ENCODE results near the gene TEX44.
A peak's percentile ranks its signal among the peaks of the same experiment; 100 is the strongest.

TEX44 gene

GRCh38 chr2:231621051-231621879, 28.6 kb downstream of the TEX44 start:
- peak overlapping the region; percentile 66 for H3K27ac ChIP-seq

DNA sequence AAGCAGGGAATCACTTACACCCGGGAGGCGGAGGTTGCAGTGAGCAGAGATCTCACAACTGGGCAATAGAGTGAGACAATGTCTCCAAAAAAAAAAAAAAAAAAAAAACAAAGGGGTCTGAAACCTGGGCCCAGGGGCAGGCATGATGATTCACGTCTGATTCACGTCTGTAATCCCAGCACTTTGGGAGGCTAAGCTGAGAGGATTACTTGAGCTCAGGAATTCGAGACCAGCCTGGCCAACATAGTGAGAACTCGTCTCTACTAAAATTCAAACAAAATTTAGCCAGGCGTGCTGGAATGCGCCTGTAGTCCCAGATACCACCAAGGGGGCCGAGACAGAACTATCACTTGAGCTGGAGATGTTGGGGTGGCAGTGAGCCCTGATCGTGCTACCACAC, 30.3 kb downstream of the TEX44 start:
- no peaks in the 10 kb centered on the region for H3K27me3 ChIP-seq (ENCODE audit: control insufficient read depth, insufficient read depth, low read length)
- TF ChIP-seq CTCF (IDR thresholded peaks at IDR 0.05) = no peak
- no peak overlapping the region for H3K9ac ChIP-seq
- H3K79me2 ChIP-seq = no peaks in the 10 kb centered on the region
- H2AFZ ChIP-seq = no peak overlapping the region
- H3K27ac ChIP-seq = no peak overlapping the region
- H3K4me2 ChIP-seq (ENCODE audit: low read length) = no peak overlapping the region
- no peak overlapping the region for H3K4me3 ChIP-seq (ENCODE audit: low read depth, low read length)
- H3K9me3 ChIP-seq (ENCODE audit: control insufficient read depth, low read length) = no peaks in the 10 kb centered on the region
- H3K4me1 ChIP-seq = peaks cover 4% of the 10 kb centered on the region
- no peaks in the 10 kb centered on the region for H3K36me3 ChIP-seq (ENCODE audit: control insufficient read depth, insufficient read depth, low read length)

More at GRCh38 chr2:231621051-231621879, 28.6 kb downstream of the TEX44 start:
- Histone ChIP-seq H3K36me3 (ENCODE audit: control insufficient read depth, insufficient read depth, low read length) (no peaks in the 10 kb centered on the region), H3K9me3 (ENCODE audit: control insufficient read depth, low read length) (no peaks in the 10 kb centered on the region), H2AFZ (peak overlapping the region; percentile 86), H3K9ac (peak overlapping the region; percentile 23), H3K27me3 (ENCODE audit: control insufficient read depth, insufficient read depth, low read length) (no peaks in the 10 kb centered on the region), H3K4me3 (ENCODE audit: low read depth, low read length) (peak overlapping the region; percentile 35), H3K79me2 (no peaks in the 10 kb centered on the region), H3K4me1 (peaks cover 4% of the 10 kb centered on the region), H3K4me2 (ENCODE audit: low read length) (peak overlapping the region; percentile 62)
- TF ChIP-seq CTCF (IDR thresholded peaks at IDR 0.05) = no peak

DNA sequence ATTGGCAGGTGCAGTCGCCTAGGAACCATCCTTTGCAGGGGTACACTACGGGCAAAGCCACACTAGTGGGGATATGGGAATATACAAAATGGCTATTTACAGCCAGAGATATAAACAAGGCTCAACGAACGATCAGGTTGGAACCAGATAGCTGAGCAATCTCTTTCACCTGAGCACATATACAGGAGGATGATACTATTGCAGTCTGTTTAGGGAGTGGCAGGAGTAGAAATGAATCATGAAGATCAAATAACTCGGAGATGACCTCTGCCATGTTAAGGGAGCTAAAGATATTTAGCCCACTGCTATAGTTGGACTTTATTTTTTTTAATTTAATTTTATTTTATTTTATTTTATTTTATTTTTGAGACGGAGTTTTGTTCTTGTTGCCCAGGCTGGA, 33.8 kb downstream of the TEX44 start:
- no peak for TF ChIP-seq CTCF (IDR thresholded peaks at IDR 0.05)
- no peak overlapping the region for H3K4me3 ChIP-seq (ENCODE audit: low read depth, low read length)
- no peaks in the 10 kb centered on the region for H3K9me3 ChIP-seq (ENCODE audit: control insufficient read depth, low read length)
- no peaks in the 10 kb centered on the region for H3K4me1 ChIP-seq
- no peak overlapping the region for H3K4me2 ChIP-seq (ENCODE audit: low read length)
- H3K27ac ChIP-seq = no peak overlapping the region
- no peaks in the 10 kb centered on the region for H3K27me3 ChIP-seq (ENCODE audit: control insufficient read depth, insufficient read depth, low read length)
- H3K36me3 ChIP-seq (ENCODE audit: control insufficient read depth, insufficient read depth, low read length) = no peaks in the 10 kb centered on the region
- H3K79me2 ChIP-seq = no peaks in the 10 kb centered on the region
- no peak overlapping the region for H3K9ac ChIP-seq
- no peak overlapping the region for H2AFZ ChIP-seq

GRCh38 chr2:231627384-231628120, 34.9 kb downstream of the TEX44 start:
- Histone ChIP-seq H3K9me3 (ENCODE audit: control insufficient read depth, low read length) (no peaks in the 10 kb centered on the region), H3K4me2 (ENCODE audit: low read length) (no peak overlapping the region), H3K9ac (no peak overlapping the region), H3K27ac (peak overlapping the region; percentile 42), H3K27me3 (ENCODE audit: control insufficient read depth, insufficient read depth, low read length) (no peaks in the 10 kb centered on the region), H3K79me2 (no peaks in the 10 kb centered on the region), H3K4me1 (no peaks in the 10 kb centered on the region), H3K36me3 (ENCODE audit: control insufficient read depth, insufficient read depth, low read length) (no peaks in the 10 kb centered on the region), H2AFZ (no peak overlapping the region), H3K4me3 (ENCODE audit: low read depth, low read length) (no peak overlapping the region)
- TF ChIP-seq CTCF (IDR thresholded peaks at IDR 0.05) = no peak

All from parathyroid adenoma (tissue), 2 donors.